GM10266 (cell line): Measurements from ENCODE around the gene CXCL12.

ENCODE experiments used
- DNase-seq: peaks from one replicate; pipeline ENCODE4 v3.0.0; 2012; ENCODE audit errors: extremely low spot score
- TF ChIP-seq, protein P1 (sequence below): IDR thresholded peaks from 2 replicates; pipeline ENCODE4 v1.5.1; 2012; ENCODE audit warnings: mild to moderate bottlenecking, low read depth; ENCODE audit not compliant: control insufficient read depth, insufficient read depth; ENCODE audit errors: missing control alignments

CXCL12 gene

DNA sequence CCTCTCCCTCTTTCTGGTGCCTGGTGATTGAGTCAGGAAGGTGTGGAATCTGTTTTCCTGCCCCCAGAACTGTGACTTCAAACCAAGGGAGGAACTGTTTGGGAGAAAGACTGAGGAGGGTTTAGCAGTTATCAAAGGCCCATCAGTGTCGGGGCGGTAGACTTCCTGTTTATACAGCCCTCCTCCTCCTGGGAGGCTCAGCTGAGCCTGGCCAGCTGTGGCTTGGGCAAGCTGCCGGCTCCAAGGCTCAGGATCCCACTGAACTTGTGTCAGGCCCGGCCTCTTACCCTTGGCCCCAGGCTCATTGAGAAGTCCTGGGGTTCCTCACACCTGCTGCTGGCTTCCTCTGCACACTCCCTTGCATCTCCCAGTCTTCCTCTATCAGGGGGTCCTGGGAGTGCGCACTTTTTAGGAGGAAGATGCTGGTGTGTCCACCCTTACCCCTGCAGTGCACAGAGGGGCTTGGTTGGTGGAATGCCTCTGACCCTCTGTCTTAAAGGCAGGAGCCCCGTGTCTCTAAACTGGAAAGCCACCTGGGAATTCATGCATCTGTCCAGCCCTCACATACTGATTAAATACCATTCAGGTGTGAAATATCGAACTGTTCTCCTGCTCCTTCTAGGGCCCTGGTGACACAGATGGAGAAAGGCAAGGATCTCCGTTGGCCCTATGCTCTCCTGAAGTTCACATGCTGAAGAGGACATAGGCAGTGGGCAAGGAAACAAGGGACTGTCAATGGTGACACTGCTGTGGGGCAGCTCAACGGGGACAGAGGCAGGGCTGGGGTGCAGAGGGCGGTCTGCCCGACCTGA is 32.4 kb downstream of the CXCL12 start:
- no peak for DNase-seq
- TF ChIP-seq, protein P1, sequence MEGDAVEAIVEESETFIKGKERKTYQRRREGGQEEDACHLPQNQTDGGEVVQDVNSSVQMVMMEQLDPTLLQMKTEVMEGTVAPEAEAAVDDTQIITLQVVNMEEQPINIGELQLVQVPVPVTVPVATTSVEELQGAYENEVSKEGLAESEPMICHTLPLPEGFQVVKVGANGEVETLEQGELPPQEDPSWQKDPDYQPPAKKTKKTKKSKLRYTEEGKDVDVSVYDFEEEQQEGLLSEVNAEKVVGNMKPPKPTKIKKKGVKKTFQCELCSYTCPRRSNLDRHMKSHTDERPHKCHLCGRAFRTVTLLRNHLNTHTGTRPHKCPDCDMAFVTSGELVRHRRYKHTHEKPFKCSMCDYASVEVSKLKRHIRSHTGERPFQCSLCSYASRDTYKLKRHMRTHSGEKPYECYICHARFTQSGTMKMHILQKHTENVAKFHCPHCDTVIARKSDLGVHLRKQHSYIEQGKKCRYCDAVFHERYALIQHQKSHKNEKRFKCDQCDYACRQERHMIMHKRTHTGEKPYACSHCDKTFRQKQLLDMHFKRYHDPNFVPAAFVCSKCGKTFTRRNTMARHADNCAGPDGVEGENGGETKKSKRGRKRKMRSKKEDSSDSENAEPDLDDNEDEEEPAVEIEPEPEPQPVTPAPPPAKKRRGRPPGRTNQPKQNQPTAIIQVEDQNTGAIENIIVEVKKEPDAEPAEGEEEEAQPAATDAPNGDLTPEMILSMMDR: no peak

DNA sequence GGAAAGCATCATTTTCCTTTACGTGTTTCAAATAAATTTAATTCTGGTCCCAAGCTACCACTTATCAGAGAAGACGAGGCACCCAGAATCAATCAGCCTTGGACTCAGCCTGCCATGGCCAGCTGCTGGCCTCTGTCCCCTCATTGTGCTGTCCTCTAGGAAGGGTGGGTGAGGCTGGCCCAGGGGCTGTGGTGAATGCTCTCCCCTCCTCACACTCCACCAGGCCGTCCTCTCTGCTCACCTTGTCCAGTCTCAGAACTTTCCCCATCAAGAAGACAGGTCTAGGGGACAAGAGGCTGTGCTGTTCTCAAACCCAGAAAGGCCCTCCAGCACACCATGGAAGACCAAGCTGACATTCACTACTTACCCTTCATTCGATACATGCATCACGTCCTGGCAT is 36.4 kb downstream of the CXCL12 start:
- TF ChIP-seq, protein P1: no peak
- no peak for DNase-seq

DNA sequence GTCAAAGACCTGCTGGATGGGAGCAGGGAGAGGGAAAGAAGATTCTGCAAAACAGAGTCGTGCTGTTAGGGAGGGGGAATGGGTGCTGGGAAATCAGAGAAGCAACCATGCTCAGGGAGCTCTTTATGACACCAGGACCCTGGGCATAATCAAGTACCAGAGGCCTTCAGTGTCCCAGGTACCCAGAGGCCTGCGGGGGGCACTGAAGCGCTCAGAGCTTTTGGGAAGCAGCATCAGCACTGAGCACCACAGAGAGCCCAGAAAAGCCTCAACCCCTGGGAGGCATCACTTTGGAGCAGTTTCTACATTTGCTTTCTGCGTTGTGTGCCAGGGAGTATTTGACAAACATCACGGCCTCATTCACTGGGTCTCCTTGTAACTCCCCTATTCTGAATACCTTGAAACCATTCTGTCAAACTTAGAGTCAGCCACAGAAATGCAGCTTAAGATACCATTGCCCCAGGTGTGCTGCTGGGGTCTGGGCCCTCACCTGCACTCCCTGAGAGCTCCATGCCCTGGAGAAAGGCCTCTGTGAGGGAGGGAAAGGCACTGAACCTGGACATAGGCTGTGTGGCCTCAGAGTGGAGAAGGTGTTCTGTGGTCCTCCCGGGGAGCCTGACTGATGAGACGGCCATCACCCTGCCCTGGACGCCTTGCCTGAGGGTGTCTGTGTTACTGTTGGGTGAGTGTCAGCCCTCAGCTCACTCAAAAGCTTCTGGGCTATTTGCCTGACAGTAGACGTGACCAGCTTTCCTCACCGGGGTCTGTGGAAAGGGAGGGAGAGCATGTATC is 37.1 kb downstream of the CXCL12 start:
- no peak for DNase-seq
- TF ChIP-seq, protein P1: no peak

DNA sequence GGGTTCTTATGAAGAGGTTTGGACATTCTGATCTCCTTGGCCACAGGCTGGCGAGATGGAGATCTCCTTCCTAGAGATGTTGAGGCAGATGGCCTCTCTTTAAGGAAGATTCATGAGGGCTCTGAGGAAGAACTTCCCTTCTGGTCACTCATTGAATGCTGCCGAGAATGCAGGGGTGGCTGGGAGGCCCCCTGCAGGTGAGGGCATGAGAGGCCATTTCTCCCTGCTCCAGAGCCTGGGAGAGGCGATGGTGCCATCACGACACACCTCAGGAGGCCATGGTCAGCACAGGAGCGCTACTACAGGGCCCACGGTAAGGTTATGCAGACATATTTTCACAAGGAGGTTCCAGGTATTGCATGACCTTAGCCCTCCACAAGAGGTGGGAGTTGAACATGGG is 40.2 kb downstream of the CXCL12 start:
- TF ChIP-seq, protein P1: no peak
- DNase-seq: no peak

DNA sequence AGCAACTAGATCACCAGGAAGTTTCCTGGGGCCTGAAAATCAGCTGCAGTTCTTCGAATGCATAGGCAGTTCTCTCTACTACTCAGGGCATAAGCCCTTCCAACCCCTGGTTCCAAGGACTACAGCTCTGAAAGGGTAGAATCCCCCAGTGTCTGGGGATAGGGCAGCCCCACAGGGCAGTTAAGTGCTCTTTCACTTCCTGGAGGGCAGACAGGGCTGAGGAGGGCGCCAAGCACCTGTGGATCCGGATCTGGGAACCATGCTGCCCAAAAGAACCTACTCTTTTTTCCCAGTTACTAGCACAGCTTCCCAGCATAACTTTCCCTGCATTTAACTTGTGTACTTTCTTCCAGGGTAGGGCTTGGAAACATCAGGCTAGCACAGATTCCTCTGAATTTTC is 41.1 kb downstream of the CXCL12 start:
- DNase-seq: no peak
- TF ChIP-seq, protein P1: no peak

DNA sequence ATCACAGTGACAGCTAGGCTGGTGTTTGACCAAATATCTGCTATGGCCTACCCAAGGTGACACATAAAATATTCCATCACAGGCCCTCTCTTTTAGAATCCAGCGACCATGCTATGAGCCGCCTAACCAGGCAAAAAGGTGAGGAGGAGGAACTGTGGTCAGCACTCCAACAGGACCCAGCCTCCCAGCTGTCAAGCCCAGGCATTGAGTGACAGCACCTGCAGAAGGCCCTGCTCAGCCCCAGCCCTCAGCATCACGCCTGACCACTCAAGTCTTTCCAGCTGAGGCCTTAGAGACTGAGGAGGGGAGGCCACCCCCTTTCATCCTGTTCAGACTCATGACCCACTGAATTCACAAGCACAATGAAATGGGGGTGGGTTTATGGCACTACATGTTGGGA is 43.0 kb downstream of the CXCL12 start:
- TF ChIP-seq, protein P1: no peak
- no peak for DNase-seq

DNA sequence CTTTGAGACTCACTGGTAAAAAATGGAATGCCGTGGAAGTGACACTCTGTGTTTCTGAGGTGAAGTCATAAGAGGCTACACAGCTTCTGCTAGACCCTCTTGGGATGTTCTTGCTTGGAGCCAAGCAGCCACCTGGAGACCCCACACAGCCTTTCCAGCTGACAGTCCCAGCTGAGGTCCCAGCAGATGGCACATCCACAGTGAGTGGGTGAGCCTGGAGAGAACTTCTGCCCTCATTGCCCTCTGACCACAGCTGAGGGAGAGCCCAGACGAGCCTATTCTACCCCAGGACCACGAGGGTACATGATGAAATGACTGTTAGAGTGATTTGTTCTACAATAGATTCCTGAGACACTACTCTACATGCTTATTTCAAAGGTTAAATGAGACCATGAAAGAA is 44.3 kb downstream of the CXCL12 start:
- DNase-seq: no peak
- TF ChIP-seq, protein P1: no peak
